ENCODE measurements around the gene HOGA1.
"Not testable (repeated sequence)": the region's sequence is repeated elsewhere in the genome, so short reads cannot be mapped to it uniquely, and the experiment has no call there.

The HOGA1 gene

GRCh38 chr10:97584060-97584797, at the start of gene HOGA1:
TSS of gene HOGA1 (plus strand) at chr10:97584389. CDS start at chr10:97584704, 315 bp downstream.
- DNase-seq, result no peak

GRCh38 chr10:97534746-97535367, 49.3 kb upstream of the HOGA1 start:
- DNase-seq, result no peak

- DNase-seq, result no peak
These were observed 46.9 kb upstream of the HOGA1 start for GRCh38 chr10:97537186-97537869.

- DNase-seq, result no peak
These were observed 45.8 kb upstream of the HOGA1 start for GRCh38 chr10:97538411-97538810.

GRCh38 chr10:97538839-97539238, 45.4 kb upstream of the HOGA1 start:
- no peak for DNase-seq

GRCh38 chr10:97539523-97540200, 44.5 kb upstream of the HOGA1 start:
- DNase-seq, result no peak

GRCh38 chr10:97540669-97541500, 43.3 kb upstream of the HOGA1 start:
- DNase-seq, result no peak

GRCh38 chr10:97542169-97543024, 41.8 kb upstream of the HOGA1 start:
- DNase-seq, result no peak

GRCh38 chr10:97543025-97543546, 41.1 kb upstream of the HOGA1 start:
- DNase-seq, result no peak

GRCh38 chr10:97546456-97547270, 37.5 kb upstream of the HOGA1 start:
- no peak for DNase-seq

GRCh38 chr10:97547271-97547600, 37.0 kb upstream of the HOGA1 start:
- DNase-seq, result no peak

GRCh38 chr10:97547962-97548361, 36.2 kb upstream of the HOGA1 start:
- no peak for DNase-seq

GRCh38 chr10:97548828-97549455, 35.2 kb upstream of the HOGA1 start:
- DNase-seq, result no peak

GRCh38 chr10:97549587-97550322, 34.4 kb upstream of the HOGA1 start:
- no peak for DNase-seq

- no peak for DNase-seq
These were observed 33.6 kb upstream of the HOGA1 start for GRCh38 chr10:97550336-97551149.

GRCh38 chr10:97551271-97551670, 32.9 kb upstream of the HOGA1 start:
- DNase-seq, result no peak

GRCh38 chr10:97553575-97554031, 30.6 kb upstream of the HOGA1 start:
- DNase-seq, result no peak

- DNase-seq, result not testable (repeated sequence)
These were observed 29.9 kb upstream of the HOGA1 start for GRCh38 chr10:97554336-97554735.

All from NCI-H1694 (cell line).